Loucy (cell line): Measurements from ENCODE around the gene PPOX.

Source experiments
- EZH2phosphoT487 ChIP-seq: fragments of 200-600 bp; IDR thresholded peaks from 2 replicates; pipeline ENCODE4 v1.6.1; 2018; ENCODE audit warnings: antibody characterized with exemption, mild to moderate bottlenecking, moderate library complexity, borderline replicate concordance
- TF ChIP-seq, protein P1 (sequence below): fragments of 200-600 bp; sonication (generic); conservative IDR thresholded peaks from 2 replicates; pipeline ENCODE4 v1.5.1; 2014; ENCODE audit warnings: mild to moderate bottlenecking, antibody characterized with exemption, low read length

DNA sequence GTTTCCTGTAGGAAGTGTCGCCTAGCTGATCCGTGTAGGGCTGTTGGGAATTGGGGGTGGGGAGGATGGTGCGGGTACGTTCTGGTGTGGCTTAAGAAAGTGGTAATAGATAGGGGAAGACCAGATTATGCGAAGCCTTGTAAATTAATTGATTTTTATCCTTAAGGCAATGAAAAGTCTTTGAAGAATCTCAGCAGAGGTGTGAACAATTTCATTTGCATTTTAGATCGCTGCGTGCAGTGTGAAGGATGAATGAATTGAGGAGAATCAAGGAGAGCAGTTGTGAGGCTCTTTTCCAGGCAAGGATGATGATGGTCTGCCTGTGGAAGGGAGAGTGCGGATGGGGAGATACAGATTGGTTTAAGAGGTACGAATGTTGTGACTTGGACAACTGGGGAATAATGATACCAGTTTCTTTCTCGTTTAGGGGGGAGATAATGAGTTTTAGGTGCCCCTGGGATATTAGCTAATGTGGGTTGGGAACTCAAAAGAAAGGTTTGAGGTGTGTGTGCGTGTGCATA is 32.9 kb upstream of the PPOX start:
- TF ChIP-seq EZH2phosphoT487, result no peak
- TF ChIP-seq, protein P1, sequence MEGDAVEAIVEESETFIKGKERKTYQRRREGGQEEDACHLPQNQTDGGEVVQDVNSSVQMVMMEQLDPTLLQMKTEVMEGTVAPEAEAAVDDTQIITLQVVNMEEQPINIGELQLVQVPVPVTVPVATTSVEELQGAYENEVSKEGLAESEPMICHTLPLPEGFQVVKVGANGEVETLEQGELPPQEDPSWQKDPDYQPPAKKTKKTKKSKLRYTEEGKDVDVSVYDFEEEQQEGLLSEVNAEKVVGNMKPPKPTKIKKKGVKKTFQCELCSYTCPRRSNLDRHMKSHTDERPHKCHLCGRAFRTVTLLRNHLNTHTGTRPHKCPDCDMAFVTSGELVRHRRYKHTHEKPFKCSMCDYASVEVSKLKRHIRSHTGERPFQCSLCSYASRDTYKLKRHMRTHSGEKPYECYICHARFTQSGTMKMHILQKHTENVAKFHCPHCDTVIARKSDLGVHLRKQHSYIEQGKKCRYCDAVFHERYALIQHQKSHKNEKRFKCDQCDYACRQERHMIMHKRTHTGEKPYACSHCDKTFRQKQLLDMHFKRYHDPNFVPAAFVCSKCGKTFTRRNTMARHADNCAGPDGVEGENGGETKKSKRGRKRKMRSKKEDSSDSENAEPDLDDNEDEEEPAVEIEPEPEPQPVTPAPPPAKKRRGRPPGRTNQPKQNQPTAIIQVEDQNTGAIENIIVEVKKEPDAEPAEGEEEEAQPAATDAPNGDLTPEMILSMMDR, result no peak
